ENCODE data around the gene E4F1. TPM values are rescaled to one million over a fixed set of nuclear protein-coding genes. Genes with fewer than 3 reads are reported as not detected.
"Not testable (repeated sequence)": the region's sequence is repeated elsewhere in the genome, so short reads cannot be mapped to it uniquely, and the experiment has no call there.

E4F1 gene
- total and polyA plus RNA-seq, 7 donors: 11.1 to 22.9 (median 16.8) TPM

GRCh38 chr16:2197765-2198164 lies 25.6 kb upstream of the E4F1 start:
- H3K4me1 ChIP-seq: peaks cover 8% of the 10 kb centered on the region
- intact Hi-C loops (cut with DNase I): no loop called here
- H3K9me3 ChIP-seq: no peaks in the 10 kb centered on the region
- H3K36me3 ChIP-seq (ENCODE audit: insufficient read depth in 1 of 2, low read depth in 1 of 2): no peaks in the 10 kb centered on the region
- H3K4me3 ChIP-seq: no peak overlapping the region
- DNase-seq: no peak
- TF ChIP-seq CTCF (IDR thresholded peaks at IDR 0.05): no peak
- 83 to 87% (median 84%) methylated on average over 6 of the region's 6 CpGs for WGBS, 3 donors
- no peak overlapping the region for H3K27ac ChIP-seq
- H3K27me3 ChIP-seq (ENCODE audit: insufficient read depth in 3 of 3, low read length in 2 of 3): peaks cover 0 to 42% (median 20%) of the 10 kb centered on the region in 3 donors
- no peak for ATAC-seq

GRCh38 chr16:2198283-2198682 lies 25.1 kb upstream of the E4F1 start:
- no peak overlapping the region for H3K4me3 ChIP-seq
- no peak overlapping the region for H3K27ac ChIP-seq
- no peak for ATAC-seq
- no peak for DNase-seq
- peaks cover 0 to 42% (median 20%) of the 10 kb centered on the region in 3 donors for H3K27me3 ChIP-seq (ENCODE audit: insufficient read depth in 3 of 3, low read length in 2 of 3)
- H3K9me3 ChIP-seq: no peaks in the 10 kb centered on the region
- no peak for TF ChIP-seq CTCF (IDR thresholded peaks at IDR 0.05)
- peaks cover 8% of the 10 kb centered on the region for H3K4me1 ChIP-seq
- H3K36me3 ChIP-seq (ENCODE audit: insufficient read depth in 1 of 2, low read depth in 1 of 2): no peaks in the 10 kb centered on the region
- WGBS, 3 donors: 67 to 76% (median 70%) methylated on average over 4 of the region's 4 CpGs
- intact Hi-C loops (cut with DNase I): no loop called here

GRCh38 chr16:2199095-2199494 lies 24.3 kb upstream of the E4F1 start:
- ATAC-seq: no peak

GRCh38 chr16:2199621-2200139 lies 23.7 kb upstream of the E4F1 start:
- TF ChIP-seq CTCF (IDR thresholded peaks at IDR 0.05): no peak
- intact Hi-C loops (cut with DNase I): no loop called here
- 59 to 62% (median 61%) methylated on average over 14 of the region's 14 CpGs for WGBS, 3 donors

More at GRCh38 chr16:2199095-2199494, 24.3 kb upstream of the E4F1 start:
- H3K4me1 ChIP-seq: peaks cover 8% of the 10 kb centered on the region
- no peak for DNase-seq
- H3K9me3 ChIP-seq: no peaks in the 10 kb centered on the region
- H3K4me3 ChIP-seq: no peak overlapping the region
- no peaks in the 10 kb centered on the region for H3K36me3 ChIP-seq (ENCODE audit: insufficient read depth in 1 of 2, low read depth in 1 of 2)
- no peak overlapping the region for H3K27ac ChIP-seq
- 61 to 68% (median 62%) methylated on average over 5 of the region's 5 CpGs for WGBS, 3 donors
- no peak for TF ChIP-seq CTCF (IDR thresholded peaks at IDR 0.05)
- intact Hi-C loops (cut with DNase I): no loop called here
- peaks cover 0 to 38% (median 19%) of the 10 kb centered on the region in 3 donors for H3K27me3 ChIP-seq (ENCODE audit: insufficient read depth in 3 of 3, low read length in 2 of 3)

GRCh38 chr16:2200313-2200712 lies 23.1 kb upstream of the E4F1 start:
- DNase-seq: no peak
- intact Hi-C loops (cut with DNase I): no loop called here
- peaks cover 0 to 26% (median 12%) of the 10 kb centered on the region in 3 donors for H3K27me3 ChIP-seq (ENCODE audit: insufficient read depth in 3 of 3, low read length in 2 of 3)
- WGBS, 3 donors: 86 to 93% (median 86%) methylated on average over 6 of the region's 6 CpGs
- H3K4me3 ChIP-seq: no peak overlapping the region
- TF ChIP-seq CTCF (IDR thresholded peaks at IDR 0.05): no peak
- ATAC-seq: no peak
- no peaks in the 10 kb centered on the region for H3K9me3 ChIP-seq
- H3K36me3 ChIP-seq (ENCODE audit: insufficient read depth in 1 of 2, low read depth in 1 of 2): no peaks in the 10 kb centered on the region
- no peak overlapping the region for H3K27ac ChIP-seq
- peaks cover 11% of the 10 kb centered on the region for H3K4me1 ChIP-seq

More at GRCh38 chr16:2199621-2200139, 23.7 kb upstream of the E4F1 start:
- DNase-seq: no peak
- H3K4me3 ChIP-seq: no peak overlapping the region
- no peak overlapping the region for H3K27ac ChIP-seq
- no peak for ATAC-seq
- H3K4me1 ChIP-seq: peaks cover 11% of the 10 kb centered on the region
- H3K36me3 ChIP-seq (ENCODE audit: insufficient read depth in 1 of 2, low read depth in 1 of 2): no peaks in the 10 kb centered on the region
- H3K27me3 ChIP-seq (ENCODE audit: insufficient read depth in 3 of 3, low read length in 2 of 3): peaks cover 0 to 32% (median 16%) of the 10 kb centered on the region in 3 donors
- no peaks in the 10 kb centered on the region for H3K9me3 ChIP-seq

GRCh38 chr16:2203119-2203688 lies 20.2 kb upstream of the E4F1 start:
- ATAC-seq; DNase-seq; H3K27ac ChIP-seq; H3K9me3 ChIP-seq; intact Hi-C loops (cut with DNase I); H3K4me3 ChIP-seq; H3K27me3 ChIP-seq (ENCODE audit: insufficient read depth in 3 of 3, low read length in 2 of 3): not testable (repeated sequence)
- 90 to 97% (median 96%) methylated on average over 8 of the region's 8 CpGs for WGBS, 3 donors
- Histone ChIP-seq H3K36me3 (ENCODE audit: insufficient read depth in 1 of 2, low read depth in 1 of 2) (peaks cover 0 to 20% of the 10 kb centered on the region in 2 donors), H3K4me1 (peaks cover 18% of the 10 kb centered on the region)

Measured in psoas muscle (tissue), 8 donors.